H1 (cell line): Measurements from ENCODE around the gene EPB41L3. TPM values are rescaled to one million over a fixed set of nuclear protein-coding genes. Genes with fewer than 3 reads are reported as not detected.

ENCODE experiments used
- CTCF ChIA-PET: fragments of 300-600 bp; sonication (Branson Sonifier 250); formaldehyde crosslinking; loops from one replicate; lab custom pipeline; 2021; ENCODE audit not compliant: partially characterized antibody; lab: Charles Lee
- POLR2A ChIA-PET: fragments of 300-600 bp; sonication (Branson Sonifier 250); formaldehyde crosslinking; loops from one replicate; lab custom pipeline; 2021; ENCODE audit warnings: inconsistent platforms; ENCODE audit not compliant: partially characterized antibody; lab: Charles Lee
- DNase-seq, 2 experiments: peaks; one replicate each; pipeline versions ENCODE4 v3.0.0 to v3.0.0-alpha.2; 2010 to 2022; ENCODE audit warnings: low spot score in 2 of 2, low read depth in 1 of 2, mixed read lengths in 1 of 2
- FAIRE-seq: peaks from 2 replicates; lab custom pipeline; 2011; peaks lifted over from hg19 to GRCh38; lab: Jason Lieb, UNC
- H2AFZ ChIP-seq: 2 replicates; pipeline ENCODE4 v1.8.1; 2012; ENCODE audit warnings: low read length, inconsistent platforms
- H2AK5ac ChIP-seq: 2 replicates; pipeline ENCODE4 v1.6.1; 2013; ENCODE audit warnings: low read depth, low read length
- H2BK120ac ChIP-seq: replicated peaks from 2 replicates; pipeline ENCODE3; 2013; ENCODE audit warnings: low read depth, low read length, inconsistent platforms
- H2BK12ac ChIP-seq: 2 replicates; pipeline ENCODE4 v1.6.1; 2013; ENCODE audit warnings: low read depth, low read length
- H2BK15ac ChIP-seq: 2 replicates; pipeline ENCODE4 v1.6.1; 2013; ENCODE audit warnings: low read length
- H2BK20ac ChIP-seq: 2 replicates; pipeline ENCODE4 v1.6.1; 2013; ENCODE audit warnings: low read length
- H2BK5ac ChIP-seq: 2 replicates; pipeline ENCODE4 v1.6.1; 2013; ENCODE audit warnings: low read depth, low read length
- H3K14ac ChIP-seq: 2 replicates; pipeline ENCODE4 v1.6.1; 2013; ENCODE audit warnings: inconsistent platforms; ENCODE audit not compliant: insufficient read length
- H3K18ac ChIP-seq: 2 replicates; pipeline ENCODE4 v1.6.1; 2013; ENCODE audit warnings: low read length; ENCODE audit errors: extremely low read depth
- H3K23ac ChIP-seq: 2 replicates; pipeline ENCODE4 v1.6.1; 2013; ENCODE audit warnings: inconsistent platforms; ENCODE audit not compliant: insufficient read length
- H3K23me2 ChIP-seq: 2 replicates; pipeline ENCODE4 v1.6.1; 2013; ENCODE audit warnings: low read depth, low read length
- H3K27ac ChIP-seq: 2 replicates; pipeline ENCODE4 v1.6.1; 2011; ENCODE audit warnings: low read depth, low read length, inconsistent platforms
- H3K27me3 ChIP-seq, 4 experiments: replicated peaks in 1 of 4; 1 replicate in 1 of 4; 2 replicates in 3 of 4; pipeline versions ENCODE4 v1.6.1 to v1.8.1; 2011 to 2013; ENCODE audit warnings: low read length in 3 of 4, mild to moderate bottlenecking in 3 of 4, inconsistent platforms in 2 of 4, mixed read lengths in 2 of 4, moderate library complexity in 1 of 4; ENCODE audit not compliant: control insufficient read depth in 3 of 4, insufficient read depth in 3 of 4; ENCODE audit errors: extremely low read depth in 1 of 4
- H3K36me3 ChIP-seq, 4 experiments: 2 replicates each; pipeline versions ENCODE4 v1.6.1 to v1.8.1; 2011 to 2013; ENCODE audit warnings: mild to moderate bottlenecking in 4 of 4, low read length in 3 of 4, moderate library complexity in 2 of 4, control low read depth in 1 of 4, inconsistent platforms in 1 of 4; ENCODE audit not compliant: insufficient read depth in 4 of 4, control insufficient read depth in 2 of 4
- H3K4ac ChIP-seq: replicated peaks from 2 replicates; pipeline ENCODE3; 2013; ENCODE audit warnings: low read length, low read depth, mixed read lengths, inconsistent platforms; ENCODE audit not compliant: insufficient read length
- H3K4me1 ChIP-seq, 4 experiments: replicated peaks in 1 of 4; 1 replicate in 1 of 4; 2 replicates in 3 of 4; pipeline versions ENCODE4 v1.6.1 to v1.8.1; 2011 to 2013; ENCODE audit warnings: low read length in 3 of 4, inconsistent platforms in 2 of 4, mixed read lengths in 1 of 4; ENCODE audit not compliant: insufficient read depth in 4 of 4, control insufficient read depth in 3 of 4
- H3K4me2 ChIP-seq, 2 experiments: 2 replicates each; pipeline versions ENCODE4 v1.6.1 to v1.8.1; 2011 to 2013; ENCODE audit warnings: low read depth in 2 of 2, low read length in 2 of 2, control low read depth in 1 of 2, inconsistent platforms in 1 of 2, mild to moderate bottlenecking in 1 of 2; ENCODE audit not compliant: insufficient read depth in 1 of 2
- H3K4me3 ChIP-seq, 4 experiments: fragments of 200-600, 300-600 bp in 1 of 4; sonication (generic), shearing (Covaris generic), sonication (Bioruptor Twin) in 1 of 4; 2 replicates each; pipeline versions ENCODE4 v1.5.1 to v1.8.1; 2011 to 2016; ENCODE audit warnings: low read length in 4 of 4, low read depth in 3 of 4, control low read depth in 2 of 4, inconsistent platforms in 2 of 4, mild to moderate bottlenecking in 2 of 4, mixed read lengths in 1 of 4, moderate library complexity in 1 of 4; ENCODE audit not compliant: insufficient read depth in 2 of 4; ENCODE audit errors: extremely low read depth in 1 of 4
- H3K56ac ChIP-seq: replicated peaks from 2 replicates; pipeline ENCODE3; 2013; ENCODE audit warnings: low read depth, mild to moderate bottlenecking, mixed read lengths, low read length, inconsistent platforms; ENCODE audit not compliant: insufficient read length
- H3K79me1 ChIP-seq: 2 replicates; pipeline ENCODE4 v1.6.1; 2013; ENCODE audit warnings: low read depth, low read length, control low read depth
- H3K79me2 ChIP-seq, 2 experiments: 2 replicates each; pipeline versions ENCODE4 v1.6.1 to v1.8.1; 2012 to 2013; ENCODE audit warnings: low read length in 2 of 2, mild to moderate bottlenecking in 2 of 2, inconsistent platforms in 1 of 2; ENCODE audit not compliant: insufficient read depth in 2 of 2, control insufficient read depth in 1 of 2
- H3K9ac ChIP-seq, 4 experiments: replicated peaks in 1 of 4; 1 replicate in 1 of 4; 2 replicates in 3 of 4; pipeline versions ENCODE4 v1.6.1 to v1.8.1; 2011 to 2013; ENCODE audit warnings: low read depth in 3 of 4, low read length in 3 of 4, control low read depth in 2 of 4, mild to moderate bottlenecking in 2 of 4, moderate library complexity in 2 of 4, inconsistent platforms in 1 of 4; ENCODE audit errors: extremely low read depth in 1 of 4
- H3K9me3 ChIP-seq, 2 experiments: 2 replicates each; pipeline versions ENCODE4 v1.6.1 to v1.8.1; 2012 to 2013; ENCODE audit warnings: mild to moderate bottlenecking in 2 of 2, moderate library complexity in 2 of 2, control low read depth in 1 of 2, inconsistent platforms in 1 of 2, low read depth in 1 of 2, low read length in 1 of 2, mixed read lengths in 1 of 2; ENCODE audit not compliant: insufficient read depth in 2 of 2
- H4K20me1 ChIP-seq, 2 experiments: replicated peaks in 1 of 2; 2 replicates each; pipeline versions ENCODE3 to v1.8.1; 2011 to 2013; ENCODE audit warnings: inconsistent platforms in 2 of 2, low read length in 2 of 2, mild to moderate bottlenecking in 1 of 2; ENCODE audit not compliant: insufficient read depth in 2 of 2, control insufficient read depth in 1 of 2
- H4K5ac ChIP-seq: 2 replicates; pipeline ENCODE4 v1.6.1; 2013; ENCODE audit warnings: low read length, low read depth, mixed read lengths, inconsistent platforms; ENCODE audit not compliant: insufficient read length
- H4K8ac ChIP-seq: 2 replicates; pipeline ENCODE4 v1.8.0; 2013; ENCODE audit warnings: mild to moderate bottlenecking, moderate library complexity, low read length, inconsistent platforms; ENCODE audit not compliant: insufficient read depth; ENCODE audit errors: extremely low read depth
- H4K91ac ChIP-seq: replicated peaks from 2 replicates; pipeline ENCODE3; 2013; ENCODE audit warnings: low read length, mixed read lengths, inconsistent platforms; ENCODE audit not compliant: insufficient read length
- BACH1 ChIP-seq: IDR thresholded peaks from 2 replicates; pipeline ENCODE4 v1.6.1; 2012; ENCODE audit warnings: low read length, improper control_type of control experiment
- CHD1 ChIP-seq: IDR thresholded peaks from 2 replicates; pipeline ENCODE4 v1.6.1; 2012; ENCODE audit warnings: low read depth, low read length, improper control_type of control experiment
- EGR1 ChIP-seq: IDR thresholded peaks from 2 replicates; pipeline ENCODE4 v1.6.1; 2011; ENCODE audit warnings: low read depth, low read length, borderline replicate concordance
- EZH2 ChIP-seq: fragments of 200-600 bp; sonication (generic); IDR thresholded peaks from 2 replicates; pipeline ENCODE4 v1.7.1; 2012; ENCODE audit warnings: low read depth, mild to moderate bottlenecking, moderate library complexity, low read length, inconsistent platforms; ENCODE audit not compliant: severe bottlenecking
- FOSL1 ChIP-seq: IDR thresholded peaks from 2 replicates; pipeline ENCODE4 v1.6.1; 2011; ENCODE audit warnings: mild to moderate bottlenecking, low read depth, low read length, moderate library complexity; ENCODE audit not compliant: insufficient read depth
- GTF2F1 ChIP-seq: IDR thresholded peaks from 2 replicates; pipeline ENCODE4 v1.6.1; 2012; ENCODE audit warnings: low read depth, low read length, improper control_type of control experiment, borderline replicate concordance
- MAX ChIP-seq: IDR thresholded peaks from 2 replicates; pipeline ENCODE4 v1.6.1; 2012; ENCODE audit warnings: inconsistent platforms
- POLR2AphosphoS5 ChIP-seq: IDR thresholded peaks from 2 replicates; pipeline ENCODE4 v1.6.1; 2011; ENCODE audit warnings: low read depth, low read length
- RBBP5 ChIP-seq: IDR thresholded peaks from 2 replicates; pipeline ENCODE4 v1.7.1; 2012; ENCODE audit warnings: low read depth, mild to moderate bottlenecking, inconsistent platforms, low read length, moderate library complexity, borderline replicate concordance
- SIN3A ChIP-seq, 2 experiments: IDR thresholded peaks in 1 of 2; conservative IDR thresholded peaks in 1 of 2; 2 replicates each; pipeline ENCODE4 v1.6.1; 2011 to 2012; ENCODE audit warnings: low read length in 2 of 2, improper control_type of control experiment in 1 of 2, low read depth in 1 of 2, mild to moderate bottlenecking in 1 of 2
- SIRT6 ChIP-seq: IDR thresholded peaks from one replicate; pipeline ENCODE4 v1.7.1; 2012; ENCODE audit warnings: low read length, inconsistent platforms
- SRF ChIP-seq: IDR thresholded peaks from 2 replicates; pipeline ENCODE4 v1.6.1; 2011; ENCODE audit warnings: mild to moderate bottlenecking, low read depth, low read length, moderate library complexity
- TAF7 ChIP-seq: optimal IDR thresholded peaks from 2 replicates; pipeline ENCODE3; 2011; ENCODE audit warnings: low read depth, mild to moderate bottlenecking, inconsistent platforms, low read length, moderate library complexity, borderline replicate concordance
- TBP ChIP-seq: IDR thresholded peaks from 2 replicates; pipeline ENCODE4 v1.6.1; 2011; ENCODE audit warnings: low read depth, low read length, improper control_type of control experiment
- WGBS, 2 experiments: shearing (Covaris generic) in 1 of 2; methylation state at CpG; one replicate each; pipeline versions ENCODE4 v1.1.6 to v1.1.7; 2013 to 2015; ENCODE audit warnings: low lambda C conversion rate in 2 of 2, mixed read lengths in 2 of 2, inconsistent platforms in 1 of 2, low coverage in 1 of 2, missing lambda C conversion rate in 1 of 2; ENCODE audit not compliant: insufficient replicate concordance in 2 of 2, insufficient coverage in 1 of 2, insufficient read length in 1 of 2; ENCODE audit errors: extremely low coverage in 1 of 2, missing lambda C conversion rate in 1 of 2; 5-methylcytosine and 5-hydroxymethylcytosine counted together
- polyA plus RNA-seq, 7 experiments: library from polyadenylated mRNA; depleted of rRNA in 3 of 7; stranded (reverse) in 5 of 7; unstranded in 2 of 7; fragments of >200 nt in 5 of 7; fragments of 200-250 nt in 2 of 7; gene quantifications; 1 replicate in 5 of 7; 2 replicates in 1 of 7; 4 replicates in 1 of 7; pipeline versions ENCODE4 v1.2.1 to v1.2.3, GENCODE V29; 2011 to 2013; ENCODE audit warnings: missing spikeins in 2 of 7, mixed read lengths in 2 of 7
- total RNA-seq: library from RNA; stranded (reverse); fragmentation: NEBNext Ultra II Directional; extraction: Animal tissue kit (Norgen Biotek cat#: 25700); gene quantifications from 2 replicates; pipeline ENCODE4 v1.2.1, GENCODE V29; 2021

EPB41L3 gene
- total and polyA plus RNA-seq, 2 of the 8 experiments (the other 6 are each of a cell fraction or from before 2014, with no cell fraction given): 7.9 to 16.1 TPM

GRCh38 chr18:5415031-5415430, 128.8 kb downstream of the EPB41L3 start:
- Histone ChIP-seq H4K20me1 (no peaks in the 10 kb centered on the region), H4K91ac (no peak overlapping the region), H3K23me2 (no peaks in the 10 kb centered on the region), H4K5ac (no peak overlapping the region), H3K4me2 (0 out of 4 replicates have a peak overlapping the region, but pooled peaks have one; percentile 10 to 28), H3K18ac (no peak overlapping the region), H2BK15ac (no peak overlapping the region), H3K4ac (no peak overlapping the region), H2BK20ac (no peak overlapping the region), H4K8ac (no peak overlapping the region), H3K27ac (no peak overlapping the region), H3K4me1 (peaks cover 4 to 10% (median 9%) of the 10 kb centered on the region in 4 experiments), H3K27me3 (no peaks in the 10 kb centered on the region), H3K14ac (no peak overlapping the region), H3K9ac (no peak overlapping the region), H2AK5ac (no peak overlapping the region), H2BK5ac (no peak overlapping the region), H3K56ac (no peak overlapping the region), H2BK120ac (no peak overlapping the region), H3K23ac (no peak overlapping the region), H3K4me3 (no peak overlapping the region), H3K79me2 (no peaks in the 10 kb centered on the region), H2AFZ (no peak overlapping the region), H3K9me3 (no peaks in the 10 kb centered on the region), H2BK12ac (0 out of 2 replicates have a peak overlapping the region, but pooled peaks have one; percentile 18), H3K36me3 (no peaks in the 10 kb centered on the region), H3K79me1 (no peaks in the 10 kb centered on the region)
- ChIA-PET POLR2A (no interaction called here), CTCF (interaction anchor here (0.8 to 1.7 kb wide), 3 partner anchors 16 to 582 kb away, joined by 3 to 4 read pairs (median 3); partner anchors contain the start of gene ZBTB14)
- DNase-seq (no peak), FAIRE-seq (no peak)
- WGBS, 2 experiments: 84% methylated on average over 4 of the region's 4 CpGs; no CpG with 5 or more reads in 1 of the 2 experiments
- TF ChIP-seq EZH2 (no peak), POLR2AphosphoS5 (no peak), MAX (no peak), CHD1 (no peak), TAF7 (no peak), EGR1 (no peak), RBBP5 (no peak), SIRT6 (no peak), SIN3A (conservative IDR thresholded peaks at IDR 0.05 in 1 of 2, IDR thresholded peaks at IDR 0.05 in 1 of 2; ENCODE audit: low read depth in 1 of 2, low read length in 2 of 2) (no peak), TBP (no peak), GTF2F1 (no peak), BACH1 (no peak), FOSL1 (no peak), SRF (no peak)
